Spleen (tissue), 7 donors: Measurements from ENCODE around the gene QKI.

ENCODE experiments used
- CTCF ChIP-seq, 11 experiments: fragments of 200-600 bp in 7 of 11; fragments of 450-650 bp in 4 of 11; sonication (generic) in 4 of 11; IDR thresholded peaks in 8 of 11; conservative IDR thresholded peaks in 3 of 11; 1 replicate in 7 of 11; 2 replicates in 4 of 11; pipeline versions ENCODE4 v1.4.0 to v1.8.0; 2016 to 2021; ENCODE audit warnings: antibody characterized with exemption in 11 of 11, inconsistent platforms in 4 of 11, mild to moderate bottlenecking in 1 of 11
- POLR2A ChIP-seq, 3 donors: fragments of 450-650 bp; IDR thresholded peaks; one replicate each; pipeline ENCODE4 v1.5.1; 2017; ENCODE audit warnings: antibody characterized with exemption in 3 of 3, mild to moderate bottlenecking in 1 of 3
- POLR2AphosphoS5 ChIP-seq, 3 donors: sonication (generic); formaldehyde crosslinking; IDR thresholded peaks; one replicate each; pipeline ENCODE4 v1.5.1; 2017; ENCODE audit warnings: antibody characterized with exemption in 3 of 3
- donor health status: DM: no; HTN: no; CAD: no; lungs with moderate emphysema.
- donor health status: DM: no; HTN: no; CAD: no.
- donor health status: DM: no; HTN: no; CAD: no.

GRCh38 chr6:163402616-163403015 is 11.9 kb upstream of the QKI start:
- TF ChIP-seq CTCF (IDR thresholded peaks at IDR 0.05 in 8 of 11, conservative IDR thresholded peaks at IDR 0.05 in 3 of 11) (no peak), POLR2A (IDR thresholded peaks at IDR 0.05) (no peak), POLR2AphosphoS5 (IDR thresholded peaks at IDR 0.05) (no peak)
